Endothelial cell of umbilical vein (primary cell): ENCODE data around the gene RORC. TPM values are rescaled to one million over a fixed set of nuclear protein-coding genes. Genes with fewer than 3 reads are reported as not detected.

Experiments used
- BruUV-seq: library from RNA; stranded (reverse); fragments of 400-500 nt; replicated peaks from 2 replicates; lab custom pipeline; 2021; lab: Mats Ljungman, UMichigan
- CTCF ChIA-PET: fragments of 300-600, 350-600 bp; sonication (Branson Sonifier 250); formaldehyde crosslinking; loops from one replicate; lab custom pipeline; 2021; ENCODE audit warnings: antibody characterized with exemption, inconsistent platforms; lab: Charles Lee
- POLR2A ChIA-PET: fragments of 300-600, 350-600 bp; sonication (Branson Sonifier 250); formaldehyde crosslinking; loops from one replicate; lab custom pipeline; 2021; ENCODE audit warnings: antibody characterized with exemption, inconsistent platforms; lab: Charles Lee
- DNase-seq: peaks from one replicate; pipeline ENCODE4 v3.0.0-alpha.2; 2011; ENCODE audit warnings: low read depth, low spot score
- FAIRE-seq: peaks from 2 replicates; lab custom pipeline; 2011; peaks lifted over from hg19 to GRCh38; lab: Jason Lieb, UNC
- H2AFZ ChIP-seq: 2 replicates; pipeline ENCODE4 v1.6.0; 2012; ENCODE audit warnings: low read depth, low read length, control low read depth, inconsistent platforms
- H3K27ac ChIP-seq: 2 replicates; pipeline ENCODE4 v1.5.1; 2011; ENCODE audit warnings: low read depth, mild to moderate bottlenecking, control low read depth, low read length, moderate library complexity; ENCODE audit not compliant: insufficient read depth
- H3K27me3 ChIP-seq, 2 experiments: 2 replicates each; pipeline versions ENCODE4 v1.6.0 to v1.6.1; 2011; ENCODE audit warnings: low read length in 2 of 2, mixed read lengths in 1 of 2; ENCODE audit not compliant: control insufficient read depth in 2 of 2, insufficient read depth in 2 of 2
- H3K36me3 ChIP-seq, 2 experiments: 2 replicates in 1 of 2; 3 replicates in 1 of 2; pipeline ENCODE4 v1.5.1; 2011; ENCODE audit warnings: low read length in 2 of 2, mild to moderate bottlenecking in 1 of 2, moderate library complexity in 1 of 2; ENCODE audit not compliant: control insufficient read depth in 2 of 2, insufficient read depth in 2 of 2; ENCODE audit errors: extremely low read depth in 1 of 2
- H3K4me1 ChIP-seq: 3 replicates; pipeline ENCODE4 v1.5.1; 2011; ENCODE audit warnings: mild to moderate bottlenecking, low read length; ENCODE audit not compliant: control insufficient read depth, insufficient read depth; ENCODE audit errors: extremely low read depth
- H3K4me2 ChIP-seq: 2 replicates; pipeline ENCODE4 v1.6.1; 2011; ENCODE audit warnings: low read length, control low read depth, mixed read lengths; ENCODE audit not compliant: insufficient read depth
- H3K4me3 ChIP-seq, 3 experiments: fragments of 200-600 bp in 1 of 3; sonication (generic), shearing (Covaris generic) in 1 of 3; replicated peaks in 1 of 3; 2 replicates each; pipeline ENCODE4 v1.5.1; 2011 to 2016; ENCODE audit warnings: control low read depth in 3 of 3, low read length in 3 of 3, mild to moderate bottlenecking in 2 of 3, inconsistent platforms in 1 of 3, low read depth in 1 of 3, moderate library complexity in 1 of 3; ENCODE audit not compliant: insufficient read depth in 1 of 3
- H3K79me2 ChIP-seq: 2 replicates; pipeline ENCODE4 v1.6.0; 2012; ENCODE audit warnings: low read length, inconsistent platforms; ENCODE audit not compliant: control insufficient read depth, insufficient read depth
- H3K9ac ChIP-seq: replicated peaks from 2 replicates; pipeline ENCODE3; 2011; ENCODE audit warnings: low read length, control low read depth; ENCODE audit not compliant: insufficient read depth; ENCODE audit errors: extremely low read depth
- H3K9me1 ChIP-seq: replicated peaks from 3 replicates; pipeline ENCODE4 v1.6.0; 2011; ENCODE audit warnings: mild to moderate bottlenecking, low read length; ENCODE audit not compliant: control insufficient read depth, insufficient read depth; ENCODE audit errors: extremely low read depth
- H3K9me3 ChIP-seq: replicated peaks from 2 replicates; pipeline ENCODE4 v1.5.1; 2012; ENCODE audit warnings: low read length, inconsistent platforms; ENCODE audit not compliant: control insufficient read depth, insufficient read depth
- H4K20me1 ChIP-seq: replicated peaks from 2 replicates; pipeline ENCODE3; 2011; ENCODE audit warnings: mild to moderate bottlenecking, low read length; ENCODE audit not compliant: control insufficient read depth, insufficient read depth; ENCODE audit errors: extremely low read depth
- EZH2 ChIP-seq: IDR thresholded peaks from 2 replicates; pipeline ENCODE4 v1.6.1; 2012; ENCODE audit warnings: borderline replicate concordance, low read depth, mild to moderate bottlenecking, moderate library complexity, low read length, inconsistent platforms; ENCODE audit not compliant: severe bottlenecking
- FOS ChIP-seq: IDR thresholded peaks from 2 replicates; pipeline ENCODE4 v1.6.1; 2011; ENCODE audit warnings: mild to moderate bottlenecking, low read length, moderate library complexity, borderline replicate concordance; ENCODE audit not compliant: insufficient read depth
- GATA2 ChIP-seq: IDR thresholded peaks from 2 replicates; pipeline ENCODE4 v1.7.0; 2011; ENCODE audit warnings: low read depth, mild to moderate bottlenecking, moderate library complexity, mixed read lengths, low read length; ENCODE audit not compliant: insufficient read length, insufficient read depth
- JUN ChIP-seq: IDR thresholded peaks from 2 replicates; pipeline ENCODE4 v1.6.1; 2011; ENCODE audit warnings: borderline replicate concordance, low read depth; ENCODE audit not compliant: insufficient read length, insufficient read depth
- MYC ChIP-seq: IDR thresholded peaks from one replicate; pipeline ENCODE4 v1.6.1; 2011; ENCODE audit warnings: mild to moderate bottlenecking, low read depth, low read length
- POLR2A ChIP-seq: IDR thresholded peaks from 2 replicates; pipeline ENCODE4 v1.6.1; 2012; ENCODE audit warnings: low read depth, mild to moderate bottlenecking, control low read depth, low read length
- POLR2AphosphoS5 ChIP-seq: IDR thresholded peaks from 2 replicates; pipeline ENCODE4 v1.6.1; 2012; ENCODE audit warnings: low read depth, mild to moderate bottlenecking, control low read depth, low read length, moderate library complexity; ENCODE audit not compliant: insufficient read depth
- dilution Hi-C: fragments of 300-500 bp; cut with MboI; formaldehyde crosslinking; loops from one replicate; pipeline ENCODE4 v1.15.0; 2019; ENCODE audit warnings: low sequenced_read_pairs; ENCODE audit not compliant: extremely low pct_ligation_motif_present
- intact Hi-C: fragments of 100-400 bp; cut with micrococcal nuclease; formaldehyde crosslinking; loops from one replicate; pipeline ENCODE4 v1.10.0; 2022
- polyA plus RNA-seq, 4 experiments: library from polyadenylated mRNA; depleted of rRNA in 3 of 4; stranded (reverse) in 3 of 4; unstranded in 1 of 4; fragments of >200 nt; gene quantifications; 2 replicates each; pipeline versions ENCODE4 v1.2.1 to v1.2.3, GENCODE V29; 2011 to 2012; ENCODE audit warnings: missing spikeins in 1 of 4
- total RNA-seq: library from RNA; stranded (reverse); gene quantifications from 2 replicates; pipeline ENCODE4 v1.2.3, GENCODE V29; 2021
- TF ChIP-seq, protein P1 (sequence below), 2 donors: IDR thresholded peaks; 1 replicate in 1 of 2; 2 replicates in 1 of 2; pipeline ENCODE4 v1.5.1; 2011; ENCODE audit warnings: low read length in 2 of 2, mild to moderate bottlenecking in 2 of 2, moderate library complexity in 2 of 2, control low read depth in 1 of 2, inconsistent platforms in 1 of 2, low read depth in 1 of 2; ENCODE audit not compliant: insufficient read depth in 1 of 2; ENCODE audit errors: extremely low read depth in 1 of 2
- TF ChIP-seq, protein P2 (sequence below): IDR thresholded peaks from 2 replicates; pipeline ENCODE4 v1.6.1; 2011; ENCODE audit not compliant: insufficient read depth, insufficient read length

Gene RORC
- total and polyA plus RNA-seq, 2 donors (not counting 3 experiments of a cell fraction or from before 2014, with no cell fraction given): not detected

DNA sequence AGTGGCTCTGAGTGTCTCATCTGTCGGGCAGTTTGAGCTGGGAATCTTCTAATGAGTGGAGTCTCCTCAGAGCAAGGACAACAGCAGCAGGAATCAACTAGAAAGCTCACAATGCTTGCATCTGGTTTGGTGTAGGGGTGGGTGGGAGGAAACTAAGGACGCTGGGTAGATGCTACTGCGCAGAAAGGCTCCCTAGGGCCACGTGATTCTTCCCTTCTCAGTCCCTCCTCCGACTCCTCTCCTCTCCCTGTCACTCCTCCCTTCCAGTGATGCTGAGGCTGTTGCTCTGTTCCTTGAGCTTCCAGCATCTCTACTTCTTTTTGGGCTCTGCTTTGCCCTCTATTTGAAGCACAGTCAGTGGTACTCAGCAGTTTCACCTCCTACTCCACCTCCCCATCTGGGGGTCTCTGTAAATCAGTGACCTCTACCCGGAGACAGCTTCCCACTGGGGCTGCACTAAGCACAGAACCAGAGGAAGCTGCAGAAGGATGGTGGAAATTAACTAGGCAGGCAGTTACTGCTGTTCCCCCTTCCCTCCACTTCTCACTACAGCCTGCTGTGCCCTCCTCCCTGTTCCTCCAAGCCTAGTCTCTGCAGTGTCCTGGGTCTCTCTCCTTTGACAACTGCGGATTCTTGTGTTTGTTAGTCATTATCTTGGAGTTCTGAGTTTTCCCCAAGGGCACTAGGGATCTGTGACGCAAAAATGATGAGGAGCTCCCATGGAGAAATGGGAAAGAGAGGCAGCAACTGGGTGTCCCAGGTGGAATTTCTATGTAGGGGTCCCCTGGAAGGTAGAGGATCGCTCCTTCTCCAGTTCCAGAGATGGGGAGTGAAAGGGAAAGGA lies 32.2 kb downstream of the RORC start:
- ChIA-PET CTCF (interaction anchor here (1.1 to 1.5 kb wide), 4 partner anchors 9 to 43 kb away, joined by 3 to 5 read pairs (median 4); no protein-coding TSS in a partner anchor), POLR2A (no interaction called here)
- no peak overlapping the region for H2AFZ ChIP-seq
- no peak for DNase-seq
- no peak for TF ChIP-seq GATA2
- no peak for TF ChIP-seq MYC
- BruUV-seq: no TSS peak
- peaks cover 4% of the 10 kb centered on the region in 2 experiments for H3K27me3 ChIP-seq
- no peaks in the 10 kb centered on the region for H3K79me2 ChIP-seq
- H3K9ac ChIP-seq: no peak overlapping the region
- H3K9me1 ChIP-seq: no peaks in the 10 kb centered on the region
- dilution Hi-C loops (no loop called here), intact Hi-C loops (no loop called here)
- no peak for FAIRE-seq
- no peaks in the 10 kb centered on the region for H3K9me3 ChIP-seq
- no peak overlapping the region for H3K27ac ChIP-seq
- H4K20me1 ChIP-seq: no peaks in the 10 kb centered on the region
- no peaks in the 10 kb centered on the region for H3K4me1 ChIP-seq
- H3K4me3 ChIP-seq: no peak overlapping the region
- no peaks in the 10 kb centered on the region for H3K36me3 ChIP-seq
- no peak overlapping the region for H3K4me2 ChIP-seq

DNA sequence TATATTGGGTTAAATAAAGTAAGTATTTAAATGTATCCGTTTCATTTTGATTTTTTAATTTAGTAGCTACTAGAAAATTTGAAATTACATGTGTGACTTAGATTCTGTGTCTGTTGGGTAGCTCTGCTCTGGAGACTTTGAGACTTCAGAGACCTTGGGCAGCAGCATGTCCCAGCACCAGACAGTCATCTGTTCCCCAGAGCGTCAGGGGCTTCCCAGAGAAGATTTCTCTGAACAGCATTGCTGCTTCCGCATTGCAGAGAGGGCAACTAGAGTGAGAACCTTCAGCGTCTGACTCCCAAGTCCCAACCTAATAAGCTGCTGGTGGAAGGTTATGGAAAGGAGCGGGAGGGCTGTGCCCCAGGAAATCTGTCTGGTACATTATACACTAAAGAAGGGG lies 33.0 kb downstream of the RORC start:
- no peak overlapping the region for H2AFZ ChIP-seq
- H4K20me1 ChIP-seq: no peaks in the 10 kb centered on the region
- no peak overlapping the region for H3K9ac ChIP-seq
- H3K4me3 ChIP-seq: no peak overlapping the region
- H3K79me2 ChIP-seq: no peaks in the 10 kb centered on the region
- H3K9me3 ChIP-seq: no peaks in the 10 kb centered on the region
- intact Hi-C loops: no loop called here
- ChIA-PET CTCF (interaction anchor here (1.1 to 1.5 kb wide), 3 partner anchors 9 to 42 kb away, joined by 3 to 5 read pairs (median 4); no protein-coding TSS in a partner anchor), POLR2A (no interaction called here)
- DNase-seq: no peak
- no peak overlapping the region for H3K27ac ChIP-seq
- no peak for TF ChIP-seq JUN
- TF ChIP-seq, protein P1, sequence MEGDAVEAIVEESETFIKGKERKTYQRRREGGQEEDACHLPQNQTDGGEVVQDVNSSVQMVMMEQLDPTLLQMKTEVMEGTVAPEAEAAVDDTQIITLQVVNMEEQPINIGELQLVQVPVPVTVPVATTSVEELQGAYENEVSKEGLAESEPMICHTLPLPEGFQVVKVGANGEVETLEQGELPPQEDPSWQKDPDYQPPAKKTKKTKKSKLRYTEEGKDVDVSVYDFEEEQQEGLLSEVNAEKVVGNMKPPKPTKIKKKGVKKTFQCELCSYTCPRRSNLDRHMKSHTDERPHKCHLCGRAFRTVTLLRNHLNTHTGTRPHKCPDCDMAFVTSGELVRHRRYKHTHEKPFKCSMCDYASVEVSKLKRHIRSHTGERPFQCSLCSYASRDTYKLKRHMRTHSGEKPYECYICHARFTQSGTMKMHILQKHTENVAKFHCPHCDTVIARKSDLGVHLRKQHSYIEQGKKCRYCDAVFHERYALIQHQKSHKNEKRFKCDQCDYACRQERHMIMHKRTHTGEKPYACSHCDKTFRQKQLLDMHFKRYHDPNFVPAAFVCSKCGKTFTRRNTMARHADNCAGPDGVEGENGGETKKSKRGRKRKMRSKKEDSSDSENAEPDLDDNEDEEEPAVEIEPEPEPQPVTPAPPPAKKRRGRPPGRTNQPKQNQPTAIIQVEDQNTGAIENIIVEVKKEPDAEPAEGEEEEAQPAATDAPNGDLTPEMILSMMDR (IDR thresholded peaks at IDR 0.05; ENCODE audit: extremely low read depth in 1 of 2, insufficient read depth in 1 of 2, low read depth in 1 of 2, low read length in 2 of 2): no peak
- TF ChIP-seq FOS: no peak
- TF ChIP-seq GATA2: no peak
- TF ChIP-seq MYC: no peak
- no peak for TF ChIP-seq EZH2
- TF ChIP-seq POLR2AphosphoS5: no peak
- TF ChIP-seq, protein P2, sequence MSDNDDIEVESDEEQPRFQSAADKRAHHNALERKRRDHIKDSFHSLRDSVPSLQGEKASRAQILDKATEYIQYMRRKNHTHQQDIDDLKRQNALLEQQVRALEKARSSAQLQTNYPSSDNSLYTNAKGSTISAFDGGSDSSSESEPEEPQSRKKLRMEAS: no peak
- TF ChIP-seq POLR2A: no peak
- peaks cover 4% of the 10 kb centered on the region in 2 experiments for H3K27me3 ChIP-seq
- dilution Hi-C loops: no loop called here
- H3K4me1 ChIP-seq: no peaks in the 10 kb centered on the region
- no peak overlapping the region for H3K4me2 ChIP-seq
- no peaks in the 10 kb centered on the region for H3K36me3 ChIP-seq
- FAIRE-seq: no peak
- H3K9me1 ChIP-seq: no peaks in the 10 kb centered on the region
- no TSS peak for BruUV-seq
